Putamen (tissue), 1 donor: Measurements from ENCODE around the gene GNA12.
A peak's percentile ranks its signal among the peaks of the same experiment; 100 is the strongest.
"Not testable (repeated sequence)": the region's sequence is repeated elsewhere in the genome, so short reads cannot be mapped to it uniquely, and the experiment has no call there.

ENCODE experiments used
- DNase-seq: peaks from one replicate; pipeline ENCODE4 v3.0.0-alpha.2; 2016; ENCODE audit warnings: low spot score

GNA12 gene

DNA sequence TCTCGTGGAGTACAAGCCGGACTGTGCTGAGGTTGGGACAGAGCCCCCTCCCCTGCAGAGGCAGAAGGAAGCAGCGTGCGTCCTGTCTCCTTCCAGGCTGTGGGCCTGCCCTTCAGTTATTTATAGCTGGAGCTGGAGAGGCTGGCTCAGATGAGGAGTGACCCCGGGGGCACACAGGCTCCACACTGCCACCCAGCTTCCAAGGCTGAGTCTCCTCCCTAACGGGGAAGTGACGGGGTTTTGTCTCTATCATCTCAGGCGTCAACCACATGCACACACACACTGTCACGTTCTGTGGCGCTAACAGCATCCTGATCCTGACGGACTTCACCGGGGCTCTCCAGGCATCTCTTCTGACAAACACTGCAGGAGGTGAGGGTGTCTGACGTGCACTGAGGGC lies 130.7 kb downstream of the GNA12 start:
- no peak for DNase-seq

- DNase-seq = no peak
These were observed 132.0 kb downstream of the GNA12 start for GRCh38 chr7:2711895-2712675.

DNA sequence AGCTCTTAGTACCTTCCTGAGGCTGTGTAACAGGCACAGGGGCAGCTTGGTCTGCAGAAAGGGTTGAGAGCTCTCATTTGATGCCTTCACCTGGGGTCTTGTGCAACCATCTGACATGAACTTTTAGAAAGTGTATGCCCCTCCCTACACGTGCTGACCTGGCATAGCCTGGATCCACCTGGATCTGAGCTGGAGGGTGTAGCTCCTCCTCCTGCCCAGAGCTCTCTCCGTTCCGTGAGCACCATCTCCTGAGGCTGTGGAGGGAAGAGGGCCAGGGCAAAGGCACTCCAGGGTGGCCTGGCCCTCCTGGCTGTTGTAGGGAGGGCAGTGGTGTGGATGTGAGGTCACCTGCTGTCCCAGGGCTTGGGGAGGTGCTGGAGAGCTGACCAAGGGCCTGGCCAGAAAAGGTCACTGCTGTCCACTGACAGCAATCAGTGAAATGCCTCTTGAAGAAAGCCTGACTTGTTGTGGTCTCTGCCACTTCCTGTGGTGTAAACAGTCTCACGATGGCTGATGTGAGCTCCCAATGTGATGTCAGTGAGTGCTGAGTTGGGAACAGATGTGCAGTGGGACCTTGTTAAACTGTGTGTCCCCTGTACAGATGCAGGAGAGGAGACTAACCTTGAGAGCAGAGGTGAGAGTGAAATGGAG lies 133.1 kb downstream of the GNA12 start:
- no peak for DNase-seq

DNA sequence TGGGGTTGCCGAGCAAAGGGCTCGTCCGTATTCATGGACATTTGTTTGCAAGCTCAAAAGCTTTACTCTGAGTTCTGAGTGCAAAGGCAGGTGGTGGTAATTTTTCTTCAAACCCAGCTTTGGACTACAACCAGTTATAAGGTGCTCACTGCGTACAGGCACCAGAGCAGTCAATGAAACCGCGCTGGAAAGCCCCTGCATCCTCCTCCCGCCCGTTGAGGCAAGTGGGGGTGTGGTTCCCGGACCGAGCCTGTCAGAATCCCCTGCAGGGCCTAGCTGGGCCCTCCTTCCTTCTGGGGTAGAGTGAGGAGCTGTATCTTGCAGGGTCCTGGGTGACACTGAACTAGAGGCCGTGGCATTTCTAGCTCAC lies 133.8 kb downstream of the GNA12 start:
- DNase-seq = no peak

DNA sequence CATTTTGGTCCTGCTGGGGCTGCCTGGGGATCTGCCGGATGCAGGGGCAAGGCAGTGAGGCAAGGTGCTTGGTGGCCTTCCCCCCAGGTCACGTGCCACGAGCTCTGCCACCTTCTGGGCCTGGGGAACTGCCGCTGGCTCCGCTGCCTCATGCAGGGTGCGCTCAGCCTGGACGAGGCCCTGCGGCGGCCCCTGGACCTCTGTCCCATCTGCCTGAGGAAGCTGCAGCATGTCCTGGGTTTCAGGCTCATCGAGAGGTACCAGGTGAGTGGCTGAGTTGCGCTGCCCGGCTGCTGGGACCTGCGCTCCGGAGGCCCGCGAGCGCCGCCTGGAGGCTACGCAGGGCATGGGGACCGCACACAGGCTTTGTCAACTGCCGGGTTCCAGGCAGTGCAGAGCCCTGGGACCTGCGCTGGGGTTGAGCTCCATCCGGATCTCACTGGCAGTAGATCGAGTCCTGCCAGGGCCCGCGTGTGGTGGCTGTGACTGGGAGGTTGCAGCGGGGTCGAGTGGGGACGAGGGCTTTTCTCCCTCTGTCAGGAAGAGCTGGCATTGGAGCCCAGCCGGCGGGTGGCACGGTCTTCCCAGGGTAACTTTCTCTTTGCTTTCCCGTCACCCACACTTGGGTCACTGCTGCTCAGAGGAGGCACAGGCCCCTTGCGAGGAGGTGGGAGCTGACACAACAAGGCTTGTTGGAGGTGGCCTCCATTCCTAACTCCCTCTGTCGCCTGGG lies 134.4 kb downstream of the GNA12 start:
- no peak for DNase-seq

- DNase-seq = no peak
These were observed 135.4 kb downstream of the GNA12 start for GRCh38 chr7:2708547-2709310.

GRCh38 chr7:2708041-2708440 lies 136.1 kb downstream of the GNA12 start:
- no peak for DNase-seq

DNA sequence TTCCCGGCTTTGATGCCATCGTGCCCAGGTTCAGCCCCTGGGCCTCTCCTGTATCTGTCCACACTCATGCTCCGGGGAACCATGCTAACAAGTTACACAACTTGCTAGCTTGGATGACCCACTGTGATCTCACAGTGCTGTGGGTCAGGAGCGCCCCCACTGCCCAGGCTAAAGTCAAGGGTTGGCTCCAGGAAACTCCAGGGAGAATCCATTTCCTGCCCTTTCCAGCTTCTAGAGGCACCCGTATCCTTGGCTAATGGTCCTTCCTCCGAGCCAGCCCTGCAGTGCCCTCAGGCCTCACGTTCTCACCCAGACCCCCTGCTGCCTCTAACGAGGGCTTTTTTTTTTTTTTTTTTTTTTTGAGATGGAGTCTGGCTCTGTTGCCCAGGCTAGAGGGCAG lies 136.6 kb downstream of the GNA12 start:
- DNase-seq = no peak

- no peak for DNase-seq
These were observed 137.4 kb downstream of the GNA12 start for GRCh38 chr7:2706685-2707126.

- DNase-seq = no peak
These were observed 138.6 kb downstream of the GNA12 start for GRCh38 chr7:2705371-2706096.

DNA sequence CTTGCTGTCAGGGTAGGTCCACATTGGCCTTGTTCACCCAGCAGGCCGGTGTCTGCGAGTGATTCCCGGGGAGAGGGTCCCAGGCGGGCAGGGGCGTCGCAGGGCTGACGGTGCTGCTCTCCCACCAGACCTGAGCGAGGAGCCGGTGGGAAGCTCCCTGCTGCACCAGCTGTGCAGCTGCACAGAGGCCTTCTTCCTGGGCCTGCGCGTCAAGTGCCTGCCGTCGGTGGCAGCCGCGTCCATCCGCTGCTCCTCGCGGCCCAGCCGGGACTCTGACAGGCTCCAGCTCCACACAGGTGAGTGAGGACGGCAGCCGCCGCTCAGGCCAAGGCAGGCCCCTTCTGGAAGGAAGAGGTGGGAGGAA lies 141.5 kb downstream of the GNA12 start:
- DNase-seq = no peak

DNA sequence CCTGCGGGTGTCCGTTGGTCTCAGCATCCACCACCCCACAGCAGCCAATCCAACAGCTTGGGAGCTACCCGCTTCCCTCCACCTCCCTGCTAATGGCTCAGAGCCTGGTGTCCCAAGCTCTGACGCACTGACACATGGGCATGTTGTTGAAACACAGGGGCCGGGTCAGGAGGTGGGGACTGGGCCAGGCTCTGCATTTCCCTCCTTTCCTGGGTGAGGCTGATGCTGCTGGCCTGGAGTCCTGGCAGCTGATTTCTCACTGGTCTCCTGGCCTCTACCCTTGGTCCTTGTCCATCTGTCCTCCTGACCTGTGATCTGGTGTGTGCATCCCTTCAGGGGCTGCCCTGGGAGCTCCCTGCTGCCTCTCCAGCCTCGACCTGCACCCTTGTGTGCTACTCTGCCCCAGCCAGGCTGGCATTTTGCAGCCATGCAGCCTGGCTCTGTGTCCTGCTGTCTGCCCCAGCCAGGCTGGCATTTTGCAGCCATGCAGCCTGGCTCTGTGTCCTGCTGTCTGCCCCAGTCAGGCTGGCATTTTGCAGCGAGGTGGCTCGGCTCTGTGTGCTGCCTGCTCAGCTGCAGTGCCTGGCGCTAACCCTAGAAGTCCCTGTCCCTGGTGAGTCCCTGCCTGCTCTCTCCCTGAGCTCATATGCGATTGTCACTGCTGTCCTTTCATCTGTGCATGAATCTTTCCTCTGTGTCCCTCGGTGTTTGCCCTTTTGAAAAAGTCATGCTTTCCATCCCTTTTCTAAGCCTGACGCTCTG lies 142.1 kb downstream of the GNA12 start:
- DNase-seq = peak; percentile 82

DNA sequence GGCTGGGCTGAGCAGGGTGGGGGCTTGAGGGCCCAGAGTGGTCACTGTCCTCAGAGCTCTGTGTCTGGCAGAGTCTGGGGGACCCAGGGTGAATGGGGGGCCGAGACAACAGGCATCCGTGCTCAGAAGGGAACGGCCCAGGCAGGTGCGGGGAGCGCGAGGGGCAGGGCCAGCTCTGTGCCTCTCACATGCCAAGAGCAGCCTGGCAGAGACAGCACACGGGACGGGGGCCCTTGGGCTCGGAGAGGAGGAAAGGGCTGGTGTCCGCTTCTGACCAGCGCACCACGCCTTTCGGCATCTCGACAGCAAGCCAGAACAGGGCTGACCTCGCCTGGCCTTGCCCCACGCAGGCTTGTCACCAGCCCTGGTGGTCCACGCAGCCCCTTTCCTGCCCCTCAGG lies 142.7 kb downstream of the GNA12 start:
- DNase-seq = no peak

- DNase-seq = no peak
These were observed 143.8 kb downstream of the GNA12 start for GRCh38 chr7:2700141-2700850.

DNA sequence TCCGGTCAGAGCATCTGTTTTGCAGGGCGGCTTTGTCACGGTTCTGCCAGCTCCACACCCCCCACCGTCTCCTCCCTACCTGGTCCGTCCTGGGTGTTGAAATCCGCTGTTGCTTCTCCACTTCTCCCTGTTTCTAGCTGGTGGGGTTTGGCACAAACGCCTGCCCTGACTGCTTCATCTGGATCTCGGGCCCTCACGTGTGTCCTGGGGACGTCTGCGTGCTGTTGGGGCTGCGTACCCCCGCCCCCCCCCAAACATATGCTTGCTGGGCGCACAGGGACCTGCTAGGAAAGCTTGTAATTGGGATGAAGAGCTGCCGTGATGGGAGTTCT lies 144.9 kb downstream of the GNA12 start:
- no peak for DNase-seq

DNA sequence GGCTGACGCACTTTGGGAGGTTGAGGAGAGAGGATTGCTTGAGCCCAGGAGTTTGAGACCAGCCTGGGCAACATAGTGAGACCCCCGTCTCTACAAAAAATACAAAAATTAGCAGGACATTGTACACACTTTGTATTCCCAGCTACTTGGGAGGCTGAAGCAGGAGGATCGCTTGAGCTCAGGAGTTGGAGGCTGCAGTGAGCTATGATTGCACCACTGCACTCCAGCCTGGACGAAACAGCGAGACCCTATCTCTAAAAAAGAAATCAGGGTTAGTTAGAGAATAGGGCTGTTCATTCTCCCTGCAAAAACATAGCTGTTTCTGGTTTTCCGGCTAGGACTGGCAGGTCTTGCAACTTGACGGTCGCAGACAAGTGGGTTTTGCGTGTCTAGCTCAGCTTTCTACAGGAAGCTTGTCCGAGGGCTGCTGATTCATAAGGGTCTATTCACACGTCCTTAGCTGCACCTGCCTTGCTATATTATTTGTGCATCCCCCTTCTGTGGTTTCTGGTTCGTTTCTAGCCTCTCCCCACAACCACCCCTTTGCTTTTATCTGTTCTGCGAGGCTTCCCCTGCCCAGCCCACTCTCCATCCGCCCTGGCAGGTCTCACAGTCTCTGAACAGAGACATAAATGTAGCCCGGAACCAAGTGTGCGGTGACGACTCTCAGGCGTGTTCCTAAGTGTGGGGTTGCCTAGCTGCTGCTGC lies 145.4 kb downstream of the GNA12 start:
- DNase-seq = no peak

DNA sequence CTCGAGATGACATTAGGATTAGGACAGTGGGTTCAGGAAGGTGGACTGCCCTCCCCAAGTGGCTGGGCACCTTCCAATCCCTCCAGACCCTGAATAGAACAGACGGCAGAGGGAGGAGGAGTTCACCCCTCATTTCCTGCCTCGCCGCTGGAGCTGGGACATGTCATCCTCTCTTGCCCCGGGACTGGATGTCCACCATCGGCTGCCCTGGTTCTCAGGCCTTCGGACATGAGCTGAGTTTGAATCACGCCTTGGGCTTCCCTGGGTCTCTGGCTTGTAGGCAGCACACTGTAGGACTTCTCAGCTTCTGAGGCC lies 150.0 kb downstream of the GNA12 start:
- not testable (repeated sequence) for DNase-seq

- DNase-seq = not testable (repeated sequence)
These were observed 150.5 kb downstream of the GNA12 start for GRCh38 chr7:2693420-2694121.

- no peak for DNase-seq
These were observed 151.6 kb downstream of the GNA12 start for GRCh38 chr7:2692543-2692942.
